Endothelial cell (in vitro differentiated cells): ENCODE measurements around the gene GPRIN2. TPM values are rescaled to one million over a fixed set of nuclear protein-coding genes. Genes with fewer than 3 reads are reported as not detected.

Source experiments
- DNase-seq: peaks from one replicate; pipeline ENCODE4 v3.0.0; 2021; ENCODE audit warnings: low spot score
- H3K27ac Mint-ChIP-seq: one replicate; pipeline ENCODE4 v1.8.0; 2021; ENCODE audit warnings: mixed read lengths, inconsistent platforms; ENCODE audit not compliant: unreplicated experiment
- H3K27me3 Mint-ChIP-seq: one replicate; pipeline ENCODE4 v1.8.0; 2021; ENCODE audit warnings: mild to moderate bottlenecking, moderate library complexity, mixed read lengths, inconsistent platforms; ENCODE audit not compliant: unreplicated experiment
- H3K36me3 Mint-ChIP-seq: one replicate; pipeline ENCODE4 v1.8.0; 2021; ENCODE audit warnings: mild to moderate bottlenecking, low read depth, mixed read lengths, inconsistent platforms; ENCODE audit not compliant: unreplicated experiment
- H3K4me1 Mint-ChIP-seq: one replicate; pipeline ENCODE4 v1.8.0; 2021; ENCODE audit warnings: mild to moderate bottlenecking, mixed read lengths, inconsistent platforms; ENCODE audit not compliant: unreplicated experiment
- H3K4me3 Mint-ChIP-seq: one replicate; pipeline ENCODE4 v1.8.0; 2021; ENCODE audit warnings: mild to moderate bottlenecking, mixed read lengths, inconsistent platforms; ENCODE audit not compliant: unreplicated experiment
- H3K9me3 Mint-ChIP-seq: one replicate; pipeline ENCODE4 v1.8.0; 2021; ENCODE audit warnings: mixed read lengths, inconsistent platforms; ENCODE audit not compliant: unreplicated experiment
- total RNA-seq: library from RNA; stranded (reverse); fragmentation: NEBNext Ultra II Directional; extraction: Animal tissue kit (Norgen Biotek cat#: 25700); gene quantifications from one replicate; pipeline ENCODE4 v1.2.1, GENCODE V29; 2021; ENCODE audit not compliant: unreplicated experiment
- TF ChIP-seq, protein P1 (sequence below): fragments of 200-600 bp; sonication (generic); IDR thresholded peaks from one replicate; pipeline ENCODE4 v1.5.0; 2021; ENCODE audit warnings: antibody characterized with exemption; ENCODE audit not compliant: unreplicated experiment

The GPRIN2 gene
- total RNA-seq, 1 donor from 2014 or later, result 0.31 TPM

DNA sequence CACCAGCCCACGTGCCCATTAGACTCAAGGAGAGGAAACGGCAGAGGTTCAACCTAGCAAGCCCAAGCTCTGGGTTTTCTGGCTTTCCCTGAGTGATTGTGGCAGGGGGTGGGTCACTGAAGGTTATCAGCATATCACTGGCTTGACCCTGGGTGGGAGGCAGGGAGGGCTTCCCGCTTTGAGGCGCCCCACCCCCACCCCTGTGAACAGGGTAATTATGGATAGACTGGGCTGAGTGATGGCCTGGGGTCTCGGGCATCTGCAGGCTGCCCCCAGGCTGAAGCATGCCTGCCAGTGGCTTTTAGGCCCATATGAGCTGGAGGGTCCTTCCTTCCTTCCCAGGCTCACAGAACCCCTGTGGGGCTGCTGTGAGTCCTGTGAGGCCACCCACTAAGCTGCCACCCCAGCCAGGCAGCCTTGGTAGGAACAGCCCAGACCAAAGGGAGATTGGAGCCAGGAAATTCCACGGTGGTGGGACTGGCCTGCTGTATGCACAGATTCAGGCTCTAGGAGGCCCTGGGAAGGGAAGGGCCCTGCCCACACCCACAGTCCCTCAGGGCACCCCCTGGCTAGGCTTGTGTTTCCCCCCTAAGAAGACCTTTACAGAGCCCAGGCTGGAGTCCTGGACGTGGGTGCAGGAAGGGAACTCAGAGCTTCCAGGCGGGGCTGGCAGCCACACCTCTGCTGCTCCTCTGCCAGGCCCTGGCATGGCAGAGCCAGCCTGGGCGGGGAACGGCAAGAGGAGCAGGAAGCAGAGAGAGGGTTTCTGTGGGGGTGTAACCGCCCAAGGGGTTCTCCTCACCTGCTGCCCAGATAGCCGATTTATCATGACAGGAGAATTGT is 33.1 kb downstream of the GPRIN2 start:
- no peak for DNase-seq
- no peaks in the 10 kb centered on the region for H3K9me3 Mint-ChIP-seq
- TF ChIP-seq, protein P1, sequence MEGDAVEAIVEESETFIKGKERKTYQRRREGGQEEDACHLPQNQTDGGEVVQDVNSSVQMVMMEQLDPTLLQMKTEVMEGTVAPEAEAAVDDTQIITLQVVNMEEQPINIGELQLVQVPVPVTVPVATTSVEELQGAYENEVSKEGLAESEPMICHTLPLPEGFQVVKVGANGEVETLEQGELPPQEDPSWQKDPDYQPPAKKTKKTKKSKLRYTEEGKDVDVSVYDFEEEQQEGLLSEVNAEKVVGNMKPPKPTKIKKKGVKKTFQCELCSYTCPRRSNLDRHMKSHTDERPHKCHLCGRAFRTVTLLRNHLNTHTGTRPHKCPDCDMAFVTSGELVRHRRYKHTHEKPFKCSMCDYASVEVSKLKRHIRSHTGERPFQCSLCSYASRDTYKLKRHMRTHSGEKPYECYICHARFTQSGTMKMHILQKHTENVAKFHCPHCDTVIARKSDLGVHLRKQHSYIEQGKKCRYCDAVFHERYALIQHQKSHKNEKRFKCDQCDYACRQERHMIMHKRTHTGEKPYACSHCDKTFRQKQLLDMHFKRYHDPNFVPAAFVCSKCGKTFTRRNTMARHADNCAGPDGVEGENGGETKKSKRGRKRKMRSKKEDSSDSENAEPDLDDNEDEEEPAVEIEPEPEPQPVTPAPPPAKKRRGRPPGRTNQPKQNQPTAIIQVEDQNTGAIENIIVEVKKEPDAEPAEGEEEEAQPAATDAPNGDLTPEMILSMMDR, result no peak
- no peak overlapping the region for H3K4me3 Mint-ChIP-seq
- H3K36me3 Mint-ChIP-seq, result no peaks in the 10 kb centered on the region
- H3K4me1 Mint-ChIP-seq, result no peaks in the 10 kb centered on the region
- H3K27me3 Mint-ChIP-seq, result no peaks in the 10 kb centered on the region
- no peak overlapping the region for H3K27ac Mint-ChIP-seq

DNA sequence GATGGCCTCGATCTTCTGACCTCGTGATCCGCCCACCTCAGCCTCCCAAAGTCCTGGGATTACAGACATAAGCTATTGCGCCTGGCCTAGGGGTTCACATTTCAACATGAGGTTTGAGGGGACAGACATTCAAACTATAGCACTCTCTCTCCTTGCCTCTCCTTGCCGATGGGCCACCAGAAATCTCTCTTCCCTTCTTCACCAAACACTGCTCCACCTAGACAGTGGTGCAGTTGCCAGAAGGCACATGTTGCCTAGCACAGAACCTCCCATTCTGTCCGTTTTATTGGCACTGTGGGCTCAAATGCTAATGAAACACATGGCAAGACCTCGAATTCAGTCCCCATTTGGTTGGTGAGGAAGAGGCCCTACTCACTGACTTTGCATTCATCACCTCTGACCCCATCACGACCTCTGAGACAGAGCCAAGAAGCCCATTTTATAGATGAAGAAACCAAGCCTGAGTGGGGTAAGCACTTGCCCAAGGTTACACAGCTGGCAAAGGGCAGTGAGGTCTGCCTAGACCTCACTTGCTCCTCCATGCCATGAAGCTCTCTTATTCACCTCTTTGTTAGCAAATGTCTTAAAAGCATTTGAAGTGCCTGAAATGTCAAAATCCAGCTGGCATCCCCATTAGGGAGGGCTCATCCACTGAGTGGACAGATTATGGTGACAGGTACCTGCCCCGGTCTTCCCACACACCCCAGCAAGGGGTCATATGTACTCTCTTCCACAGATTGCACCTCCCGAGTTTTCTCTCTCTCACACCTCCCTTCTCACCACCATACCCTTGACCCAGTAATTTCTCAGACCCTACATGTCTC is 34.0 kb downstream of the GPRIN2 start:
- no peaks in the 10 kb centered on the region for H3K4me1 Mint-ChIP-seq
- H3K36me3 Mint-ChIP-seq, result no peaks in the 10 kb centered on the region
- H3K4me3 Mint-ChIP-seq, result no peak overlapping the region
- TF ChIP-seq, protein P1, result no peak
- H3K27ac Mint-ChIP-seq, result no peak overlapping the region
- no peaks in the 10 kb centered on the region for H3K9me3 Mint-ChIP-seq
- no peak for DNase-seq
- H3K27me3 Mint-ChIP-seq, result no peaks in the 10 kb centered on the region

DNA sequence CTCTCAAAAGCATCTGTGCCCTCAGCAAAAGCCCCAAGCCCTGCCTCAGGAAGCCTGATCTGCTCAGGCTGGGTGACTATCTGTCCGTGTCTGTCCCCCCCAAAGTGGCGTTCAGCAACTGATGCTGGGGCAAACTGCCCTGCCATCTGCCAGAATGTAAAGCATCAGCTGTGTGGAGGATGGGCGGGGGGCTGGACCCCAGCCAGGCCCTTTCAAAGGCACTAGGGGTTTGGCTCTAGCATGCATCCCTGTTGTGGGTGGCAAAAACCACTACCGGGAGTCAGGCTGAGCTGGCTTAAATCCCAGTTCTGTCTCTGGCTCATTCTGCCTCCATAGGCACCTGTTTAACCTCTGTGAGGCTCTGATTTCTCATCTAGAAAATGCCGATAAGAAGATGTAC is 35.5 kb downstream of the GPRIN2 start:
- Mint-ChIP-seq H3K4me3 (no peak overlapping the region), H3K27ac (no peak overlapping the region), H3K9me3 (no peaks in the 10 kb centered on the region), H3K36me3 (no peaks in the 10 kb centered on the region), H3K4me1 (no peaks in the 10 kb centered on the region), H3K27me3 (peaks cover 2% of the 10 kb centered on the region)
- TF ChIP-seq, protein P1, result no peak
- no peak for DNase-seq

DNA sequence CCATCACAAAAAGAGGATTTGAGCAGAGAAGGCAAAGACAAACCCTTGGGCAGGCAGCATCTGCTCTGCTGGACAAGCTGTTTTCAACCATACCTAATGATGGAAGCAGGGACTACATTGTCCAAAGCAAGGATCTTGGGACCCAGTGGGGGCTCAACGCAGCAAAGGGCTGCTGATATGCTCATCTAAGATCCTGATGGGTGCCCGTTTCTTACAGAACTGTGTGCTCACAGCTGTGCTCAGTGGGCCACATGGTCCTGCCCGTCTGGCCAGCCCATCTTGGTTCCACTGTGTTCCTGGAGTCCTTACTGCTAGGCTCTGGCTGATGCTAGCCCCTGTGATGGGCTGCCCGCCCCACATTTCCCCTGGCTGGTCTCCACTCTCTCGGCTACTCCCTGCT is 36.1 kb downstream of the GPRIN2 start:
- no peak for DNase-seq
- TF ChIP-seq, protein P1, result no peak
- no peaks in the 10 kb centered on the region for H3K9me3 Mint-ChIP-seq
- peaks cover 3% of the 10 kb centered on the region for H3K27me3 Mint-ChIP-seq
- H3K27ac Mint-ChIP-seq, result no peak overlapping the region
- H3K4me3 Mint-ChIP-seq, result no peak overlapping the region
- H3K4me1 Mint-ChIP-seq, result no peaks in the 10 kb centered on the region
- H3K36me3 Mint-ChIP-seq, result no peaks in the 10 kb centered on the region
